ENCODE data around the gene ACSBG1.

DNA sequence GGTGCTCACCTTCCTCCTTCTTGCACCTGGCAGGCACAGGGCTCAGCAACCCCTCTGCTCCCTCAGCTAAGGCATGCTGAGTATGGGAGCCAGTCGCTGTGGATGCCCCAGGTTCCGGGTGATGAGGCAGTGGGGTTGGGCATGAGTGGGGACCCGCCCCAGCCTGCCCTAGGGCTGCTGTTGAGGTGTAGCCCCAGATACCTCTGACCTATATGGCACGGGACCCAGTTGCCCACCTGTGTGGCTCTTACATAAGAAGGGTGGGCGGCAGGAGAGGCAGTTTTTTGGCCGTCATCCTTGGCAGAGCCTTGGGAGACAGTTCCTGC lies 21.0 kb downstream of the ACSBG1 start:
- TF ChIP-seq, protein P1, sequence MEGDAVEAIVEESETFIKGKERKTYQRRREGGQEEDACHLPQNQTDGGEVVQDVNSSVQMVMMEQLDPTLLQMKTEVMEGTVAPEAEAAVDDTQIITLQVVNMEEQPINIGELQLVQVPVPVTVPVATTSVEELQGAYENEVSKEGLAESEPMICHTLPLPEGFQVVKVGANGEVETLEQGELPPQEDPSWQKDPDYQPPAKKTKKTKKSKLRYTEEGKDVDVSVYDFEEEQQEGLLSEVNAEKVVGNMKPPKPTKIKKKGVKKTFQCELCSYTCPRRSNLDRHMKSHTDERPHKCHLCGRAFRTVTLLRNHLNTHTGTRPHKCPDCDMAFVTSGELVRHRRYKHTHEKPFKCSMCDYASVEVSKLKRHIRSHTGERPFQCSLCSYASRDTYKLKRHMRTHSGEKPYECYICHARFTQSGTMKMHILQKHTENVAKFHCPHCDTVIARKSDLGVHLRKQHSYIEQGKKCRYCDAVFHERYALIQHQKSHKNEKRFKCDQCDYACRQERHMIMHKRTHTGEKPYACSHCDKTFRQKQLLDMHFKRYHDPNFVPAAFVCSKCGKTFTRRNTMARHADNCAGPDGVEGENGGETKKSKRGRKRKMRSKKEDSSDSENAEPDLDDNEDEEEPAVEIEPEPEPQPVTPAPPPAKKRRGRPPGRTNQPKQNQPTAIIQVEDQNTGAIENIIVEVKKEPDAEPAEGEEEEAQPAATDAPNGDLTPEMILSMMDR (conservative IDR thresholded peaks at IDR 0.05) = no peak
- TF ChIP-seq EZH2 (IDR thresholded peaks at IDR 0.05; ENCODE audit: low read depth) = no peak

All from PC-9 (cell line).